Measurements from ENCODE around the gene SPAG6. TPM values are rescaled to one million over a fixed set of nuclear protein-coding genes. Genes with fewer than 3 reads are reported as not detected.

SPAG6 gene
- total RNA-seq, 1 experiment from 2014 or later, result 0.74 TPM

DNA sequence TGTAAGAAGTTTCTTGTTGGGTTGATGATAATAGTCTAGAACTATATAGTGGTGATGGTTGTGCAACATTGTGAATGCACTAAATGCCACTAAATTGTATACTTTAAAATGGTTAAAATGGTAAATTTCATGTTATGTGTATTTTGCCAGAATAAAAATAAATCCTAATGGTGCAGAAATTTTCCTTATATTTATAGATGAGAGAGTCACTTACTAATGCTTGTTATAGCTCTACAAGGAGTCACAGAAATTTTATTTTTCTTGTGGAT is 21.1 kb downstream of the SPAG6 start:
- DNase-seq (ENCODE audit: low spot score), result no peak
- TF ChIP-seq, protein P1, sequence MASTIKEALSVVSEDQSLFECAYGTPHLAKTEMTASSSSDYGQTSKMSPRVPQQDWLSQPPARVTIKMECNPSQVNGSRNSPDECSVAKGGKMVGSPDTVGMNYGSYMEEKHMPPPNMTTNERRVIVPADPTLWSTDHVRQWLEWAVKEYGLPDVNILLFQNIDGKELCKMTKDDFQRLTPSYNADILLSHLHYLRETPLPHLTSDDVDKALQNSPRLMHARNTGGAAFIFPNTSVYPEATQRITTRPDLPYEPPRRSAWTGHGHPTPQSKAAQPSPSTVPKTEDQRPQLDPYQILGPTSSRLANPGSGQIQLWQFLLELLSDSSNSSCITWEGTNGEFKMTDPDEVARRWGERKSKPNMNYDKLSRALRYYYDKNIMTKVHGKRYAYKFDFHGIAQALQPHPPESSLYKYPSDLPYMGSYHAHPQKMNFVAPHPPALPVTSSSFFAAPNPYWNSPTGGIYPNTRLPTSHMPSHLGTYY (CRISPR knock-in tag; IDR thresholded peaks at IDR 0.05), result no peak
- TF ChIP-seq ETV6 (CRISPR knock-in tag; IDR thresholded peaks at IDR 0.05) (no peak), ZNF219 (CRISPR knock-in tag; IDR thresholded peaks at IDR 0.05; ENCODE audit: borderline replicate concordance) (no peak), TEAD1 (CRISPR knock-in tag; IDR thresholded peaks at IDR 0.05) (no peak)
- TF ChIP-seq, protein P2, sequence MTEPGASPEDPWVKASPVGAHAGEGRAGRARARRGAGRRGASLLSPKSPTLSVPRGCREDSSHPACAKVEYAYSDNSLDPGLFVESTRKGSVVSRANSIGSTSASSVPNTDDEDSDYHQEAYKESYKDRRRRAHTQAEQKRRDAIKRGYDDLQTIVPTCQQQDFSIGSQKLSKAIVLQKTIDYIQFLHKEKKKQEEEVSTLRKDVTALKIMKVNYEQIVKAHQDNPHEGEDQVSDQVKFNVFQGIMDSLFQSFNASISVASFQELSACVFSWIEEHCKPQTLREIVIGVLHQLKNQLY (CRISPR knock-in tag; IDR thresholded peaks at IDR 0.05), result no peak
- Mint-ChIP-seq H3K27me3 (ENCODE audit: low read depth) (no peaks in the 10 kb centered on the region), H3K4me1 (no peaks in the 10 kb centered on the region), H3K36me3 (no peaks in the 10 kb centered on the region), H3K27ac (no peak overlapping the region), H3K9me3 (no peaks in the 10 kb centered on the region), H3K4me3 (no peak overlapping the region)
- ChIA-PET POLR2A (no interaction called here), CTCF (no interaction called here)
- ATAC-seq, result no peak

DNA sequence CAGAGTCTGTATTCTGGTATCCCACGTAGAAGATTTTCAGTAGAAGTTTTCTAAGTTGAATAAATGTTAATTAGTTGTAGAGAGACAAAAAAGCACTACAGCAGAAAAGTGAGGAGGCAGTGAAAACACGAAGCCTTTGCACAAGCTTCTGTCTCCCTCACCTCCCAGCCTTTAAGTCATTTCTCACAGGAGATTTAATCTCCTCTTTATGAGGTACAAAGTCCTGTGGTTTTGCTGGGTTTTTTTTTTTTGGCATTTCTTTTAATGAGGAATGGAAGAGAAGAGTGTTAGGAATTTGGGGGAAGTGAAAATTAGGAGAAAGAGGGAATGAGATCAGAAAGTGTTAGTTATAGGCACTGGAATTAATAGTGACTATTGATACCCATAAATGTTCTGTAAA is 21.5 kb downstream of the SPAG6 start:
- no peaks in the 10 kb centered on the region for H3K27me3 Mint-ChIP-seq (ENCODE audit: low read depth)
- ATAC-seq (no peak), DNase-seq (ENCODE audit: low spot score) (no peak)
- no peaks in the 10 kb centered on the region for H3K36me3 Mint-ChIP-seq
- no peak overlapping the region for H3K4me3 Mint-ChIP-seq
- no peaks in the 10 kb centered on the region for H3K9me3 Mint-ChIP-seq
- POLR2A ChIA-PET, result no interaction called here
- no peak overlapping the region for H3K27ac Mint-ChIP-seq
- CTCF ChIA-PET, result no interaction called here
- no peaks in the 10 kb centered on the region for H3K4me1 Mint-ChIP-seq
- TF ChIP-seq ZNF396 (CRISPR knock-in tag; IDR thresholded peaks at IDR 0.05; ENCODE audit: borderline replicate concordance) (no peak), CREM (CRISPR knock-in tag; IDR thresholded peaks at IDR 0.05) (no peak), TCF7 (CRISPR knock-in tag; IDR thresholded peaks at IDR 0.05; ENCODE audit: low read depth) (no peak), MXD4 (CRISPR knock-in tag; IDR thresholded peaks at IDR 0.05; ENCODE audit: borderline replicate concordance) (no peak), JUN (CRISPR knock-in tag; IDR thresholded peaks at IDR 0.05) (no peak), NFE2L1 (CRISPR knock-in tag; IDR thresholded peaks at IDR 0.05) (no peak), CREB1 (CRISPR knock-in tag; IDR thresholded peaks at IDR 0.05) (no peak), NFYB (CRISPR knock-in tag; conservative IDR thresholded peaks at IDR 0.05; ENCODE audit: low read depth) (no peak), GABPB1 (CRISPR knock-in tag; IDR thresholded peaks at IDR 0.05) (no peak), ETV6 (CRISPR knock-in tag; IDR thresholded peaks at IDR 0.05) (no peak)
- TF ChIP-seq, protein P1 (CRISPR knock-in tag; IDR thresholded peaks at IDR 0.05), result no peak
- TF ChIP-seq, protein P3, sequence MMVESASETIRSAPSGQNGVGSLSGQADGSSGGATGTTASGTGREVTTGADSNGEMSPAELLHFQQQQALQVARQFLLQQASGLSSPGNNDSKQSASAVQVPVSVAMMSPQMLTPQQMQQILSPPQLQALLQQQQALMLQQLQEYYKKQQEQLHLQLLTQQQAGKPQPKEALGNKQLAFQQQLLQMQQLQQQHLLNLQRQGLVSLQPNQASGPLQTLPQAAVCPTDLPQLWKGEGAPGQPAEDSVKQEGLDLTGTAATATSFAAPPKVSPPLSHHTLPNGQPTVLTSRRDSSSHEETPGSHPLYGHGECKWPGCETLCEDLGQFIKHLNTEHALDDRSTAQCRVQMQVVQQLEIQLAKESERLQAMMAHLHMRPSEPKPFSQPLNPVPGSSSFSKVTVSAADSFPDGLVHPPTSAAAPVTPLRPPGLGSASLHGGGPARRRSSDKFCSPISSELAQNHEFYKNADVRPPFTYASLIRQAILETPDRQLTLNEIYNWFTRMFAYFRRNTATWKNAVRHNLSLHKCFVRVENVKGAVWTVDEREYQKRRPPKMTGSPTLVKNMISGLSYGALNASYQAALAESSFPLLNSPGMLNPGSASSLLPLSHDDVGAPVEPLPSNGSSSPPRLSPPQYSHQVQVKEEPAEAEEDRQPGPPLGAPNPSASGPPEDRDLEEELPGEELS (CRISPR knock-in tag; IDR thresholded peaks at IDR 0.05), result no peak
- TF ChIP-seq, protein P2 (CRISPR knock-in tag; IDR thresholded peaks at IDR 0.05), result no peak
- TF ChIP-seq, protein P4, sequence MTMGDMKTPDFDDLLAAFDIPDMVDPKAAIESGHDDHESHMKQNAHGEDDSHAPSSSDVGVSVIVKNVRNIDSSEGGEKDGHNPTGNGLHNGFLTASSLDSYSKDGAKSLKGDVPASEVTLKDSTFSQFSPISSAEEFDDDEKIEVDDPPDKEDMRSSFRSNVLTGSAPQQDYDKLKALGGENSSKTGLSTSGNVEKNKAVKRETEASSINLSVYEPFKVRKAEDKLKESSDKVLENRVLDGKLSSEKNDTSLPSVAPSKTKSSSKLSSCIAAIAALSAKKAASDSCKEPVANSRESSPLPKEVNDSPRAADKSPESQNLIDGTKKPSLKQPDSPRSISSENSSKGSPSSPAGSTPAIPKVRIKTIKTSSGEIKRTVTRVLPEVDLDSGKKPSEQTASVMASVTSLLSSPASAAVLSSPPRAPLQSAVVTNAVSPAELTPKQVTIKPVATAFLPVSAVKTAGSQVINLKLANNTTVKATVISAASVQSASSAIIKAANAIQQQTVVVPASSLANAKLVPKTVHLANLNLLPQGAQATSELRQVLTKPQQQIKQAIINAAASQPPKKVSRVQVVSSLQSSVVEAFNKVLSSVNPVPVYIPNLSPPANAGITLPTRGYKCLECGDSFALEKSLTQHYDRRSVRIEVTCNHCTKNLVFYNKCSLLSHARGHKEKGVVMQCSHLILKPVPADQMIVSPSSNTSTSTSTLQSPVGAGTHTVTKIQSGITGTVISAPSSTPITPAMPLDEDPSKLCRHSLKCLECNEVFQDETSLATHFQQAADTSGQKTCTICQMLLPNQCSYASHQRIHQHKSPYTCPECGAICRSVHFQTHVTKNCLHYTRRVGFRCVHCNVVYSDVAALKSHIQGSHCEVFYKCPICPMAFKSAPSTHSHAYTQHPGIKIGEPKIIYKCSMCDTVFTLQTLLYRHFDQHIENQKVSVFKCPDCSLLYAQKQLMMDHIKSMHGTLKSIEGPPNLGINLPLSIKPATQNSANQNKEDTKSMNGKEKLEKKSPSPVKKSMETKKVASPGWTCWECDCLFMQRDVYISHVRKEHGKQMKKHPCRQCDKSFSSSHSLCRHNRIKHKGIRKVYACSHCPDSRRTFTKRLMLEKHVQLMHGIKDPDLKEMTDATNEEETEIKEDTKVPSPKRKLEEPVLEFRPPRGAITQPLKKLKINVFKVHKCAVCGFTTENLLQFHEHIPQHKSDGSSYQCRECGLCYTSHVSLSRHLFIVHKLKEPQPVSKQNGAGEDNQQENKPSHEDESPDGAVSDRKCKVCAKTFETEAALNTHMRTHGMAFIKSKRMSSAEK (CRISPR knock-in tag; IDR thresholded peaks at IDR 0.05; ENCODE audit: borderline replicate concordance), result no peak
- TF ChIP-seq, protein P5, sequence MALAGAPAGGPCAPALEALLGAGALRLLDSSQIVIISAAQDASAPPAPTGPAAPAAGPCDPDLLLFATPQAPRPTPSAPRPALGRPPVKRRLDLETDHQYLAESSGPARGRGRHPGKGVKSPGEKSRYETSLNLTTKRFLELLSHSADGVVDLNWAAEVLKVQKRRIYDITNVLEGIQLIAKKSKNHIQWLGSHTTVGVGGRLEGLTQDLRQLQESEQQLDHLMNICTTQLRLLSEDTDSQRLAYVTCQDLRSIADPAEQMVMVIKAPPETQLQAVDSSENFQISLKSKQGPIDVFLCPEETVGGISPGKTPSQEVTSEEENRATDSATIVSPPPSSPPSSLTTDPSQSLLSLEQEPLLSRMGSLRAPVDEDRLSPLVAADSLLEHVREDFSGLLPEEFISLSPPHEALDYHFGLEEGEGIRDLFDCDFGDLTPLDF (CRISPR knock-in tag; IDR thresholded peaks at IDR 0.05), result no peak
- TF ChIP-seq, protein P6, sequence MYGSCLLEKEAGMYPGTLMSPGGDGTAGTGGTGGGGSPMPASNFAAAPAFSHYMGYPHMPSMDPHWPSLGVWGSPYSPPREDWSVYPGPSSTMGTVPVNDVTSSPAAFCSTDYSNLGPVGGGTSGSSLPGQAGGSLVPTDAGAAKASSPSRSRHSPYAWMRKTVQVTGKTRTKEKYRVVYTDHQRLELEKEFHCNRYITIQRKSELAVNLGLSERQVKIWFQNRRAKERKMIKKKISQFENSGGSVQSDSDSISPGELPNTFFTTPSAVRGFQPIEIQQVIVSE (CRISPR knock-in tag; IDR thresholded peaks at IDR 0.05; ENCODE audit: borderline replicate concordance), result no peak
- TF ChIP-seq, protein P7, sequence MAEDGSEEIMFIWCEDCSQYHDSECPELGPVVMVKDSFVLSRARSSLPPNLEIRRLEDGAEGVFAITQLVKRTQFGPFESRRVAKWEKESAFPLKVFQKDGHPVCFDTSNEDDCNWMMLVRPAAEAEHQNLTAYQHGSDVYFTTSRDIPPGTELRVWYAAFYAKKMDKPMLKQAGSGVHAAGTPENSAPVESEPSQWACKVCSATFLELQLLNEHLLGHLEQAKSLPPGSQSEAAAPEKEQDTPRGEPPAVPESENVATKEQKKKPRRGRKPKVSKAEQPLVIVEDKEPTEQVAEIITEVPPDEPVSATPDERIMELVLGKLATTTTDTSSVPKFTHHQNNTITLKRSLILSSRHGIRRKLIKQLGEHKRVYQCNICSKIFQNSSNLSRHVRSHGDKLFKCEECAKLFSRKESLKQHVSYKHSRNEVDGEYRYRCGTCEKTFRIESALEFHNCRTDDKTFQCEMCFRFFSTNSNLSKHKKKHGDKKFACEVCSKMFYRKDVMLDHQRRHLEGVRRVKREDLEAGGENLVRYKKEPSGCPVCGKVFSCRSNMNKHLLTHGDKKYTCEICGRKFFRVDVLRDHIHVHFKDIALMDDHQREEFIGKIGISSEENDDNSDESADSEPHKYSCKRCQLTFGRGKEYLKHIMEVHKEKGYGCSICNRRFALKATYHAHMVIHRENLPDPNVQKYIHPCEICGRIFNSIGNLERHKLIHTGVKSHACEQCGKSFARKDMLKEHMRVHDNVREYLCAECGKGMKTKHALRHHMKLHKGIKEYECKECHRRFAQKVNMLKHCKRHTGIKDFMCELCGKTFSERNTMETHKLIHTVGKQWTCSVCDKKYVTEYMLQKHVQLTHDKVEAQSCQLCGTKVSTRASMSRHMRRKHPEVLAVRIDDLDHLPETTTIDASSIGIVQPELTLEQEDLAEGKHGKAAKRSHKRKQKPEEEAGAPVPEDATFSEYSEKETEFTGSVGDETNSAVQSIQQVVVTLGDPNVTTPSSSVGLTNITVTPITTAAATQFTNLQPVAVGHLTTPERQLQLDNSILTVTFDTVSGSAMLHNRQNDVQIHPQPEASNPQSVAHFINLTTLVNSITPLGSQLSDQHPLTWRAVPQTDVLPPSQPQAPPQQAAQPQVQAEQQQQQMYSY (CRISPR knock-in tag; IDR thresholded peaks at IDR 0.05), result no peak

All from WTC11 (cell line).